GM19372 (cell line): ENCODE measurements around the gene ZBTB38.
A peak's percentile ranks its signal among the peaks of the same experiment; 100 is the strongest.

Source experiments
- ATAC-seq: cut with Tn5 transposase; IDR thresholded peaks from one replicate; pipeline ENCODE4 v1.9.1; 2021; ENCODE audit warnings: mild to moderate bottlenecking, low read depth, moderate library complexity; ENCODE audit not compliant: unreplicated experiment

Gene ZBTB38

GRCh38 chr3:141401573-141402475, 33.5 kb downstream of the ZBTB38 start:
- ATAC-seq, result peak; percentile 72

DNA sequence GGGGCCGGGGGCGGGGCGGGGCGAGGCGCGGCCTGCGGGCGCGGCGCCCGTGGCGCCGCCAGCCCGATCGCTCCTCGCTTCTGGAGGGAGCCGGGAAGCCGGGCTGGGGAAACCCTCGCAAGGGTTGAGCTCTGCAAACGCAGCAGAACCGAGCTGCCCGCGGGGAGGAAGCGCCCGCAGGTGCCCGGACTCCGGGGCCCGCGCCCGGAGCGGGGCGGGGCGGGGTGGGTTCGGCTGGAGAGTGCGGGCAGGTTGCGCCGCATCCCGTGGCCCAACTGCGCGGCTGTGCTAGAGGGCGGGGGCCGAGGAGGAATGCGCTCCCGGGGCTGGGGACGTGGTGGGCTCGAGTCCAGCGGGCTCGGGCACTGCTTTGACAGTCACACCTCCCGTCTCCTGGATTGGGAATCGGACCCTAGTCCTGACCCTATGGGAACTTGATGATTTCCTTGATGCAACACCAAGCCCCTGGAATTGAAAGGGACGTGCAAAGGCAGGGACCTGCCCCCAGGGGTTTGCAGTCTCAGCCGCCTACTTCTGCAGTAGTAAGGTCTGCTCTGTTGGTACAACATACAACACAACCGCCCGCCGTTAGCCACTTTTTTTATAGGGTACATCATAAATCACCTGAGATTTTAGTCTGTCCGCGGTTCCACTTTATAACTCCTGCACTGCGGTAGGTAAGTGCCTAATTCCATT, 34.3 kb downstream of the ZBTB38 start:
- peak; percentile 43 for ATAC-seq

DNA sequence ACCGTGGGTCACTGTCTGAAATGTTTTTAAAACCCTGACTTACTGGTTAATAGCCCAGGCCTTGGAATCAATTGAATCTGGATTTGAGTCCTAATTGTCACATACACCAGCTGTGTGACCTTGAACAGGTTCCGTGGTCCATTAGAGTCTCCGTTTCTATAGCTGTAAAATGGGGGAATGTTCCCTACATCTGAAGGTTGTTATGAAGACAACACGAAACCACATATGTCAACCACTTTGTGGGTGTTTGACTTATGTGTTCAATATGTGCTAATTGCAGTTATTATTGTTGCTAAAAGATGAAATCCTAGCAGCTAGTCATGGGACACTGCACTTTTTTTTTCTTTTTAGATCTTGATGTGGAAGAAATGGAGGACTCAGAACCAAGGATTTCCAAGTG, 35.3 kb downstream of the ZBTB38 start:
- ATAC-seq, result no peak

GRCh38 chr3:141405025-141405424, 36.7 kb downstream of the ZBTB38 start:
- ATAC-seq, result no peak

DNA sequence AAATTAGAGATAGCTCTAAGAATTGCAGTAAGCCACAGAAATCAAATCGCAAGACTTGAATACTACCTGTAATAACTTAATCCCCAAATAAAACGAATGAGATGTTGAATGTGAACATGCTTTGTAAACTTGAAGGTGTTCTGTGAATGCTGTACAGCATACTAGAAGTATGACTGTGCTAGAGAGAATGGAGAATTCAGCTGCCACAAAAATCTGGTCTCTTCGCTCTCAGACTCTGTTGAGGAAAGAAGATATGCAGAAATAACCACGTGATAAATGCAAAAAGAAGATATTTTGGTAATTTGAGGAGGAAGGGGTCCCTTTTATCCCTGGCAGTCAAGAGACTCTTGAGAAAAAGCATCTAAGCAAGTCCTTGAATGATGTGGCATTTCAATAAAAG, 37.3 kb downstream of the ZBTB38 start:
- ATAC-seq, result no peak

DNA sequence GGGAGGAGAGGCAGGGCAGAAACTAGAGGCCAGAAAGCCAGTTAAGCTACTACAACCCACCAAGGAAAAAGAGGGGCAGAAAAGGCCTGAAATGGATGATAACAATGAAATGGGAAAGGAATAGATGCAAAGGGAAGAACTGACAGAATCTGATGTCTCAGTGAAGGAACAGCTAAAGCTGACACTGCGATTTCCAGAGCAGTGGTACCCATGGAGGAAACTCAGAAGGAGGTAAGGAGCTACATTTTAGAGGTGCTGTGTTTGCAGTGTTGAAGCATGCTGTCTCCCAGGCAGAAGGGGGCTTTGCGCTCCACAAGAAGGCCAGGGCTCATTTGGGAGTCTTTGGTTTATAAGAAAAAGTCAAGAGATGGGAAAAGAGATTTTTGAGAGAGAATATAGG, 38.0 kb downstream of the ZBTB38 start:
- no peak for ATAC-seq

DNA sequence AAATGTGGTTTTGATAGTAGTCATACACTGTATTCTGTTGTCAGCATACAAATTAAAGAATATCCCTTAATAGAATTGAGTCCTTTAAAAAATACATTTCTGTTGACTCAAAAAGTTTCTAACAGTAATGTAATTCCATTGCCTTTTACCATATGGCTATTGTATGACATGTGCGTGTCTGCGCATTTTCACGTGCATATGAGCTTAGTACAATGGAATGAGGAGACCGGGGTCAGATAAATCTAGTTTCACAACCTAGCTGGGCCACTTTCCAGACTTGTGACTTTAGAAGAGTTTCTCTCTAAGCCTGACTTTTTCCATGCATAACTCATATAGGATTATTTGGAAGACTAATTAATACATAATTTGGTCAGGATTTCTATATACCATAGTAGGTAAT, 38.7 kb downstream of the ZBTB38 start:
- ATAC-seq, result no peak

DNA sequence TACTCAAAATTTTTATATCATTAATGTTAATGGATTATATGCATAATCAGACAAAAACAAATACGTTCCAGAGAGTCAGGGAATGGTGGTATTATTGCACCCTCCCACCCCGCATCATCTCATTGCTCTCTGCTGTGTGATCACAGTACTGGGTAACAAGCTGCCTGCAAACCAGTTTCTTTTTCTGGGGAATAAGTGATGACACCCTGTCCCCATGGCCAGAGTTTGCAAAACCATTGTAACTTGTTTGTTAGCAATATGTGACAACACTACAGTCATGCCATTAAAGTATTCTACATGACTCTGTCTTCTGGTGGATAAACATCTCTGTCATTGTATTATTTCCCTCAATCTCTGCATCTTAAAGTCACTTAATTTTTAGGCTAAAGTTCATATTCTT, 39.5 kb downstream of the ZBTB38 start:
- no peak for ATAC-seq

- ATAC-seq, result no peak
Observed at GRCh38 chr3:141408596-141408995, 40.3 kb downstream of the ZBTB38 start.

DNA sequence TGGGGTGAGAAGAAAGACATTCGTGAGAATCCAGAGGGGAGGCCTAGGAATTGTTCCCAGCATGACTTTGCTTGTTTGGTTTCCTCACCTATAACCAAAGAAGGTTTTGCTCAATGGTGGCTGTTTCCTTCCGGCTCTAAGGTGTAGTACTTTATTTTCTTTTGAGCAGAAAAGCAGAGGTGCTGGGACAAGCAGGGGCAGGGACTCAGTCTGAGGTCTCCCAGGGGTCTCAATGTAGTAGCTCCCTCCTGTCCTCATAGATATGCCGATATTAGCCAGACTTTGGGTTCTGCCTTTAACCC, 41.6 kb downstream of the ZBTB38 start:
- ATAC-seq, result no peak

- no peak for ATAC-seq
Observed at GRCh38 chr3:141410408-141410807, 42.1 kb downstream of the ZBTB38 start.

GRCh38 chr3:141410846-141411245, 42.5 kb downstream of the ZBTB38 start:
- no peak for ATAC-seq

- no peak for ATAC-seq
Observed at GRCh38 chr3:141411251-141411771, 43.0 kb downstream of the ZBTB38 start.

- no peak for ATAC-seq
Observed at GRCh38 chr3:141412087-141412935, 44.0 kb downstream of the ZBTB38 start.

DNA sequence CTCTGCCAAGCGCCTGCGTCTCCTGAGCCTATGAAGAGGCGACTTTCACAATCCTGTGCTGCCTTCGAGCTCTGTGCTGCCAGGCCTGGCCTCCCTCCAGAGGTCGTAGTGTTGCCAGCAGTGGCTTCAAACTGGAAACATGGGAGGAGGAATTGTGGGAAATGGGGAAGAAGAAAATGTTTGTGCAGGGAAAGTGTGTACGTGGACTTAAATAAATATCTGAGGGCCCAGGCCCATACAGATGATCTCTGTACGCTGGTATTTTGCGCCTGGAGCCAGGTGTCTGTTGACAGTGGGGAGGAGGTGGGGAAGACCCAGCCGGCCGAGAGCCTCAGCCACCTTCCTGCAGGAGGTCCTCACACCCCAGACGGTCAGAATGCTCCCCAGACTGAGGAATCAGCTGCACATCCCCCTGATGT, 44.6 kb downstream of the ZBTB38 start:
- ATAC-seq, result no peak

GRCh38 chr3:141413391-141413790, 45.1 kb downstream of the ZBTB38 start:
- no peak for ATAC-seq

DNA sequence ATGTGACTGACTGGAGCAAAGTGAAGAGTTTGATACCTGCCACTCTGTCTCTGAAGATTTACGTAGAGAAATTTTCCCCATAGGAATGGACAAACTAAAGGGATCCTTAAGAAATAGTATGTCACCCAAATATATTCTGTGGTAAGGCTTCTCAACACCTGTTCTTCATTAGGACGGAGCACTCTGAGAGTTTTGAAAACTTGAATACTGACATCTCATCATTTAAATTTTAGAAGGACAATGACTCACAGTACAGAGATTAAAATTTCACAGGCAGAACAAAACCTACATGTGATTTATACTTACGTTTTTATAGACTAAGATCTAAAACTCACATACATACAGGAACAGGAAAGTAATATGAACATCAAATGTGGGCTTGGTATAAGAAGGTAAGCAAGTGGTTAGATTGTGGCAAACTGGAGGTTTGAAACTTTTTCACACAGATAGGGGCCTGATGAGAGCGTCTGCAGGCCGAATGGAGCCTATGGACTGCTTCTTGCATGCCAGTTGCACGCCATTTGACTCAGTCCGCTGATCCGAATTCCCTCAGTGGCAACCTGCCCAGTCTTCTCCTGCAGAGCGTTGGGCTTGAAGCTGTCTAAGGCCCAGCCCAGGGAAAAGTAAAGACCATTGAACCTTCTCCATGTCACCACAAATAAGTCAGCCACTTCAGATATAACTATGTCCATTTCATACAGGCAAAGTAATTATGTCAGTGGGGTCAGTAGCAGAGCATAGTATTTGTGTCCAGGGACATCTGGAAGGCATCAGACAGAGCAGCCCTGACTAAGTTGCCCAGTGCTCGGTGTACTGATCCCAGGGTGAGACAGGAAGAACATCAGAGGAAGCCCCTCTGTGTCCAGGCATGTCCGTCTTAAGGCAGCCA, 45.7 kb downstream of the ZBTB38 start:
- no peak for ATAC-seq

- ATAC-seq, result no peak
Observed at GRCh38 chr3:141414800-141415462, 46.6 kb downstream of the ZBTB38 start.

DNA sequence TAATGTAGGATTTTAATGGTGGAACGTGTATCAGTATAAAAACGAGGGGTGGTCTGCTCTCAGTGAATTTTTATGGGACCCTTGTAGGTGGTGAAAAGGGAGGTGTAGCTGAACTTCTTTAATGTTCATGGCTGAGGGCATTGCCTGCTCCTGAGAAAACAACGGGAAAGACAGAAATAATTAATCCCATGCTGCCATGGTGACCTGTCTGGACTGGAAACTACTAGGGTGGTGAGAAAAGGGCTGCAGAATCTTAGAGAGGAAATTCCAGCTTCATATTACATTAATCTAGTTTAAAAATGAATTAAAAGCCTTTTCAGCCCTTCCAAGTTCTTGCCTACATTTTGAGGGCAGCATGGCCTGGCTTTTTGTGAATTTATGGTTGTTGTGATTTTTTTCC, 47.6 kb downstream of the ZBTB38 start:
- no peak for ATAC-seq
